PC-3 (cell line): ENCODE results near the gene TYRP1.

Experiments
- EZH2 ChIP-seq: fragments of 300-600 bp; sonication (generic); IDR thresholded peaks from one replicate; pipeline ENCODE4 v1.6.1; 2017; ENCODE audit warnings: antibody characterized with exemption, mild to moderate bottlenecking, low read length; ENCODE audit not compliant: unreplicated experiment
- EZH2phosphoT487 ChIP-seq: fragments of 300-600 bp; sonication (generic); IDR thresholded peaks from 2 replicates; pipeline ENCODE4 v1.6.1; 2018; ENCODE audit warnings: mild to moderate bottlenecking, antibody characterized with exemption, low read length, borderline replicate concordance
- TF ChIP-seq, protein P1 (sequence below): fragments of 300-600 bp; sonication (generic); conservative IDR thresholded peaks from 2 replicates; pipeline ENCODE4 v1.5.1; 2017; ENCODE audit warnings: antibody characterized with exemption, low read depth, mild to moderate bottlenecking, low read length

DNA sequence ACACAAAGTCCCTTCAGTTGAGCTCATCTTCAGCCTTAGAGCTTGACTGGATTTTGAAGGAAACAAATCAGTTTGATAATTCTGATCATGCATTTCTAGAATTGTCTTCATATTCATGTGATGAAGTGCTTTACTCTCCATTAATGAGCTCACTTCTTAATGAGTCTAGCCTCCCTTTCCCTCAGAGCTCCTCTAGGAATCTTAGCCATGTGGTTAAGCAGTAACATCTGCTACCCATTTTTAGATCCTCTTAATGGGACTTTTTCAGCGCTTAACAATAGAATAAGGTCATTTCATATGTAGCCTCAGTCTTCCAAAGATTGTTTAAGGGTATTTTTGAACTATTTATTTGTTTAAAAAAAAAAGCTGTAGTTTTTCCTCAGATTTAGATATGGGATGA, 44.7 kb downstream of the TYRP1 start:
- TF ChIP-seq, protein P1, sequence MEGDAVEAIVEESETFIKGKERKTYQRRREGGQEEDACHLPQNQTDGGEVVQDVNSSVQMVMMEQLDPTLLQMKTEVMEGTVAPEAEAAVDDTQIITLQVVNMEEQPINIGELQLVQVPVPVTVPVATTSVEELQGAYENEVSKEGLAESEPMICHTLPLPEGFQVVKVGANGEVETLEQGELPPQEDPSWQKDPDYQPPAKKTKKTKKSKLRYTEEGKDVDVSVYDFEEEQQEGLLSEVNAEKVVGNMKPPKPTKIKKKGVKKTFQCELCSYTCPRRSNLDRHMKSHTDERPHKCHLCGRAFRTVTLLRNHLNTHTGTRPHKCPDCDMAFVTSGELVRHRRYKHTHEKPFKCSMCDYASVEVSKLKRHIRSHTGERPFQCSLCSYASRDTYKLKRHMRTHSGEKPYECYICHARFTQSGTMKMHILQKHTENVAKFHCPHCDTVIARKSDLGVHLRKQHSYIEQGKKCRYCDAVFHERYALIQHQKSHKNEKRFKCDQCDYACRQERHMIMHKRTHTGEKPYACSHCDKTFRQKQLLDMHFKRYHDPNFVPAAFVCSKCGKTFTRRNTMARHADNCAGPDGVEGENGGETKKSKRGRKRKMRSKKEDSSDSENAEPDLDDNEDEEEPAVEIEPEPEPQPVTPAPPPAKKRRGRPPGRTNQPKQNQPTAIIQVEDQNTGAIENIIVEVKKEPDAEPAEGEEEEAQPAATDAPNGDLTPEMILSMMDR, result no peak
- no peak for TF ChIP-seq EZH2
- no peak for TF ChIP-seq EZH2phosphoT487
